Kasumi-1 (cell line): ENCODE data around the gene SUSD1.

ENCODE experiments used
- DNase-seq, 2 experiments: peaks; one replicate each; lab custom pipeline; 2025; lab: John Stamatoyannopoulos, UW

Gene SUSD1

DNA sequence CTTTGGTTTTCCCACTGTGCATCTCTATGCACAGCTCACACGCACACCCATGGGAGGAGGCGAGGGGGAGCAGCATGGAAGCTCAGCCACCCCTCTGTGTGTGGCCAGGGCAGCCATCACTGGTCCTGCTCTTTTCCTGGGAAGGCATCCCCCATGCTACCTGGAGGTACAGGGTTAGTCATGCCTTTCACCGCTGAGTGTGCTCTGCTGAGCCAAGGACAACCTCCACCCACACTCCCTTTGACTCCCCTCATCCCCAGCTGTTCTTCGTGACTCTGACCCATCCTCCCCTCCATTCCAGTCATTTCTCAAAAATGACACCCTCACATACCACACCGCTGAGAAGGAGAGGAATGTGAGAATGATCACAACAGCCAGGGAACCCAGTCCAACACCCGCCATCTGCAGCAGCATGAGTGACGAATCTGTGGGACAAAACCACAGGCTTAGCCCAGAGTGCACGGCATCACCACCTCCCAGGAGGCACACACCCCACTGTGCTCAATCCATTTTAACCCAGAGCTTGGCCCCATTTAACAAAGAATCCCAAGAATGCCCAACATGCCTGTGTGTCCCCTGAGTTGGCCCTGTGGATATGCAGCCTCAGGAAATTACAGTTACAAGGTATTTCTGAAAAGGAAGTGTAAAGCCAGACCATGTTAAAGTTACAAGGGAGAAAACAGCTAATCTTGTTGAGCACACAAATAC, 133.4 kb downstream of the SUSD1 start:
- DNase-seq = no peak

GRCh38 chr9:112041199-112041535, 133.9 kb downstream of the SUSD1 start:
- DNase-seq = no peak

DNA sequence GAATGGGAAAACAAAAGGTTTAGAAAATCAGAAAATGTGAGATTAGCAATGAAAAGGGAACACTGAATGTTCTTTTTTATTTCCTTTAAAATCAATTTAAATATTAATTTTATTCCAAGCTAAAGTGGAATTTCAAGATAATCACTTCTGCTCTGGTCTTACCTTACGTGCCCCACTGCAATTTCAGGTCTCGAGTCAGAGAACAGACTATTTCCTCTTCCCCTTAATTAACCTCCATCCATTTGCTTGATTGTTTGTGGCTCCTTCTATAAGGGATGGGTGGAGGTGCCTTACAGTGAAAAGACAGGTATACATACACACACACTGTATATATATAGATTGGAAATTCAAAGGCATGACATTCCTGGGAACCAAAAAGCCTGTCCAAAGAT, 137.1 kb downstream of the SUSD1 start:
- DNase-seq = no peak

DNA sequence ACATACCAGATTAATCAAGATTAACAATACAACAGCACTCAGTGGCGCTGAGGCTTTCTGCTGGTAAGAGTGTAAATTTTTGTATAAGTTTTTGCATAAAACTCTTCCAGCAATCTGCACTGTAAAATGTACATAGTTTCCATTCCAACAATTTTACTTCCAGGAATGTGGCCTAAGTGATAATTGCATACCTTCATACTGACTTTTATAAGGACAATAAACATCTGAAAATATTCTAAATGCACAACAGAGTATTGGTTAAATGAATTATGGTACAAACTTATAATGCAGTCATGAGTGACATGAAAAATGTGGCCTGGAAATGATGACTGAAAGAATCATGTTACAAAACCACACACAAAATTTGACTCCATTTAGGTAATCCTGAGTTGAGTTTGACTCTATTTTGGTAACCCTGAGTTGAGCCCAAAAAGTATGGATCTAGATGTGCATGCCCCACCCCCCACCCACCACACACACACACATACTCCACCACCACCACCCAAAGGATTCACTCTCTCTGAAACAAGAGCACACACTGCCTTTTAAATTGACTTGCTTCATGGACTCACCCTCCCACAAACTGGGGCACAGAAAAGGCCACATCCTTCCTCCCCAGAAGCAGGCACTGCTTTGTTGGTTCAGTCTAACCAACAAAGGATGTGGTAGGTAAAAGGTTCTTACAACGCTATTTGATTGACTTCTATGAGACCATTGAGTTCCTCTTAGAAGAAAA, 137.6 kb downstream of the SUSD1 start:
- DNase-seq = peak; percentile 94 to 95

- DNase-seq = no peak
Measured at GRCh38 chr9:112035166-112035826, 139.8 kb downstream of the SUSD1 start.

DNA sequence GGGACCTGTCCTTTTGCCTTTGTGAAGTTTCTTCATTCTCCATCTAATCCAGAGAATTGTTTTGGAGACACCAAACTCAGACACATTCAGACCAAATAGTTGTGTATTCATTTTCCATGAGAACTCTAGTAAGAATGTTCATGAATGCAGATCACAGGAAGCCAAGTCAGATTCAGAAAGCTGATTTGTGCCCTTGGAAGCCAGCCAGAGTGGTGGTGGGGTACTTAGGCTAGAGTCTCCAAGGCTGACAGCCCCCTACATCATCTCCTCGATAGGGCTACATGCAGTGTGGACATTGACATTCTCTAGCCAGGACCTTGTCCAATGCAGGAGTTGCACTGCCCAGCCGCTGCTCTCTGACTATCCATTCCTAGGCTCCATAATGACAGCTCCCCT, 140.9 kb downstream of the SUSD1 start:
- no peak for DNase-seq

DNA sequence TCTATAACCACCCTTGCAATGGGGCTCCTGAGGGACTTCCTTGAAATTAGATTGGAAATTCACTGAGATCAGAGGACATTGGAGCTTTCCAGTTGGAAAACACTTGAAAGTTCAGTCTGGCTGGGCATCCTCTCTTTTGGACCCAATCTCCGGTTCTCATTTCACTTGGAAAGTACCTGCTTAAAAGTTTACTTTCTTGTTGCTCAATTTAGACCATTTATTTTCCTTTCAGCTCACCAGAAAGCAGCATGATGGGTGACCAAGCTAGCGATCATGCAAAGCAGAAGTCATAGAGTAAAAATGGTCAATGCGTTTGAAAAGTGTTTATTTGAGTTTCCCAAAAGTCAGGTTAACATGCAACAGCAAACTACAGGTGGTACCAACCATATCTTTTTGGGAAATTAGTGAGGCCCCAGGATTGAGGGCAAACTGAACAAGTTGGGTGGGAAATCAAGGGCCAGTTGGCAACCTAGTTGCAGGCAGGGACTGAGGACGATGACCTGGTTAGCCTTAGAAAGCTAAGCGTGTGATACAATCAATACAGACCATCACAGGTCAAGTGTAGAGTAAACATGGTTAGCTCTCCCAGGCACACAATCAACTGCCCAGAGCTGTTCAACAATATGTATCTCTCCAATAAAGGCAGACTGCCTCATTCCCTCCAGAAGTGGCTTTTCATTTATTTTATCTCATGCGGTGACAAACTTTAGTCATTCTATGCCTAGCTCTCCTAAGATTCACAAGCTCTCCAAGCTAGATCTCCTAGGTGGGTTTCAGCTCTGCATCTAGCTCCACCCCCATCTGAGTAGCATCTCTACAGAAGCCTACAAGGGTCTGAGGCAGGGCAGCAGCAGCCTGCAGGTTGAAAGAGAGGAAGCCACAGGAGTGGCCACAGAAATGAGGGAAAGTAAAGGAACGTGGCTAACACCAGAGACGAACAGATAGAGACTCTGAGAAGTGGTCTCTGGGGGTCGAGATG, 141.6 kb downstream of the SUSD1 start:
- DNase-seq = no peak

GRCh38 chr9:112032743-112033142, 142.4 kb downstream of the SUSD1 start:
- no peak for DNase-seq

DNA sequence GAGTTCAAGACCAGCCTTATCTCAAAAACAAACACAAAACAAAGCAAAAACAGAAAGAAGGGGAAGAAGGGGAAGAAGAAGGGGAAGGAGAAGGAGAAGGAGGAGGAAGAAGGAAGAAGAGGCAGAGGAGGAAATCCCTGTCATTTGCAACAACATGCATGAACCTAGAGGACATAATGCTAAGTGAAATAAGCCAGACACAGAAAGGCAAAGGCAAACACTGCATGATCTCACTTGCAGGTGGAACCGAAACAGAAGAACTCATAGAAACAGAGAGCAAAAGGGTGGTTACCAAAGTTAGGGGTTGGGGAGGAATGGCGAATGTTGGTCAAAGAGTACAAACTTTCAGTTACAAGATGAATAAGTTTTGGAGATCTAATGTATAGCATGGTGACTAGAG, 143.1 kb downstream of the SUSD1 start:
- DNase-seq = no peak

DNA sequence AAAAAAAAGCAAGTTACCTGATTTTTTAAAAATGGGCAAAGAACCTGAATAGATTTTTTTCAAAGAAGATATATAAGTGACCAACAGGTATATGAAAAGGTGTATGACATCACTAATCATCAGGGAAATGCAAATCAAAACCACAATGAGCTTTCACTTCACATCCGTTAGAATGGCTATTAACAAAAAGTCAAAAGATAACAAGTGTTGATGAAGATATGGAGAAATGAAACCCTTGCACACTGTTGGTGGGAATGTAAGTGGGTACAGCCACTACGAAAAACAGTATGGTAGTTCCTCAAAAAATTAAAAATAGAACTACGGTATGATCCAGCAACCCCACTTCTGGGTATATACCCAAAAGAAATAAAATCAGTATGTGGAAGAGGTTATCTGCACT, 143.7 kb downstream of the SUSD1 start:
- no peak for DNase-seq

- no peak for DNase-seq
Measured at GRCh38 chr9:112029921-112030444, 145.1 kb downstream of the SUSD1 start.

GRCh38 chr9:112028242-112029221, 146.6 kb downstream of the SUSD1 start:
- DNase-seq = no peak

- no peak for DNase-seq
Measured at GRCh38 chr9:112025850-112026249, 149.2 kb downstream of the SUSD1 start.

- DNase-seq = no peak
Measured at GRCh38 chr9:112021742-112022141, 153.4 kb downstream of the SUSD1 start.

DNA sequence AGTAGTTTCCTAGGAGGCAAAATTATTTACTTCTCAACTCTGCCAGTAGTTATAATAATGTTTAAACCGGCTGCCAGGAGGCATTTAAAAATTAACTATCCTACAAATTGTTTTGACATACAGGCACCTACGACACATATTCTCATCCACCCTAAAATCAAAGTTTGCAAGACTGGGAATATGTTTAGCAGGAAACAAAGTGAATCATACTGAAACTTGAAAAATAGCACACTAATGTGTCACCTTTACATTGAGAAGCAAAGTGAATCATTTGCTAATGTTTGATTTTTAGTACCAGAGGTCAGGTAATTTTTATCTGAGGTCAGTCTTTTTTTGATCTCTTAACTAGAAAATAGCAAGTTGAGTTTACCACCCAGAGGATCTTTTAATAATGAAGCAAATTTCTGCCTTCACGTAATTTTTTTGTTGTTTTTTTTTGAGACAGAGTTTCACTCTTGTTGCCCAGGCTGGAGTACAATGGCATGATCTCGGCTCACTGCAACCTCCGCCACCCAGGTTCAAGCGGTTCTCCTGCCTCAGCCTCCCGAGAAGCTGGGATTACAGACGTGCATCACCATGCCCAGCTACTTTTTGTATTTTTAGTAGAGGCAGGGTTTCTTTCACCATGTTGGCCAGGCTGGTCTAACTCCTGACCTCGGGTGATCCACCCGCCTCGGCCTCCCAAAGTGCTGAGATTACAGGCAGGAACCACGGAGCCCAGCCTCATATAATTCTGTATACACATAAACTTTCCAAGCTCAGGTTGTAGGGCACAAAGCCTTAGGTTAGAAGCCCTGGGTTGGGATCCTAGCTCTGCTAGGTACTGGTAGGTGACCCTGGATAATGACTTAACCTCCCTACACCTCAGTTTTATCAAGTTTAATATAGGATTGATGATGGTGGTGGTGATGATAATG, 154.2 kb downstream of the SUSD1 start:
- no peak for DNase-seq

- no peak for DNase-seq
Measured at GRCh38 chr9:112017878-112018277, 157.2 kb downstream of the SUSD1 start.

- DNase-seq = no peak
Measured at GRCh38 chr9:112015736-112016135, 159.4 kb downstream of the SUSD1 start.

GRCh38 chr9:112015149-112015548, 159.9 kb downstream of the SUSD1 start:
- DNase-seq = no peak

DNA sequence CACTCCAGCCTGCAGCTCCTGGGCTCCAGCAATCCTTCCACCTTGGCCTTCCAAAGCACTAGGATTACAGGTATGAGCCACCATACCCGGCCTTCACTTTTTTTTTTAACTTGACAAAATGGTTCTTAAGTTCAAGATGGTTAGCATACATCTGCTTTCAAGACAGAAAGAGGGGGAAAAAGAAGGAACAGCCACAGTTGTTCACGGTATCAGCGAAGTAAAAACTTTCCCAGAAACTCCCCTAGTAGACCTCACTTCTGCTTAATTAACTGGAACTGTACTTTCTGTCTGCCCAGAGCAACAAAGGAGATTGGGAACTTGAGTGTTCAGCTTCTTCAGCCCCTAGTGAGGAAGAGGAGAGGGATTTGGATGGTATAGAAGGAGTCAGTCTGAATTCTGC, 161.8 kb downstream of the SUSD1 start:
- DNase-seq = peak in 1 of 2 experiments; percentile 13
